ENCODE results near the gene TTC4.

DNA sequence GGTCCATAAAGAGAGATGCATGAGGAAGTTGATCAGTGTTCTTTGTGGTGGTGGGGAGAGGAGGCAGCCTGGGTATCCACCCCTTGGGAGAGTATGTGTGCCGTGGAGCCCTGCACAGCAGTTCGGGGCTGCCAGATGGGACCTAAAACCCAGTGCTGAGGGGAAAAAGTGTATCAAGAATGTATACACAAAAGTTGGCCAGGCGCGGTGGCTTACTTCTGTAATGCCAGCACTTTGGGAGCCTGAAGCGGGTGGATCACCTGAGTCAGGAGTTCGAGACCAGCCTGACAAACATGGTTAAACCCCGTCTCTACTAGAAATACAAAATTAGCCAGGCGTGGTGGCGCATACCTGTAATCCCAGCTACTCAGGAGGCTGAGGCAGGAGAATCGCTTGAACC is 4.1 kb upstream of the TTC4 start:
- TF ChIP-seq, protein P1, sequence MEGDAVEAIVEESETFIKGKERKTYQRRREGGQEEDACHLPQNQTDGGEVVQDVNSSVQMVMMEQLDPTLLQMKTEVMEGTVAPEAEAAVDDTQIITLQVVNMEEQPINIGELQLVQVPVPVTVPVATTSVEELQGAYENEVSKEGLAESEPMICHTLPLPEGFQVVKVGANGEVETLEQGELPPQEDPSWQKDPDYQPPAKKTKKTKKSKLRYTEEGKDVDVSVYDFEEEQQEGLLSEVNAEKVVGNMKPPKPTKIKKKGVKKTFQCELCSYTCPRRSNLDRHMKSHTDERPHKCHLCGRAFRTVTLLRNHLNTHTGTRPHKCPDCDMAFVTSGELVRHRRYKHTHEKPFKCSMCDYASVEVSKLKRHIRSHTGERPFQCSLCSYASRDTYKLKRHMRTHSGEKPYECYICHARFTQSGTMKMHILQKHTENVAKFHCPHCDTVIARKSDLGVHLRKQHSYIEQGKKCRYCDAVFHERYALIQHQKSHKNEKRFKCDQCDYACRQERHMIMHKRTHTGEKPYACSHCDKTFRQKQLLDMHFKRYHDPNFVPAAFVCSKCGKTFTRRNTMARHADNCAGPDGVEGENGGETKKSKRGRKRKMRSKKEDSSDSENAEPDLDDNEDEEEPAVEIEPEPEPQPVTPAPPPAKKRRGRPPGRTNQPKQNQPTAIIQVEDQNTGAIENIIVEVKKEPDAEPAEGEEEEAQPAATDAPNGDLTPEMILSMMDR (conservative IDR thresholded peaks at IDR 0.05; ENCODE audit: low read depth, low read length): no peak
- TF ChIP-seq EZH2 (IDR thresholded peaks at IDR 0.05; ENCODE audit: low read length, unreplicated experiment) (no peak), EZH2phosphoT487 (IDR thresholded peaks at IDR 0.05; ENCODE audit: borderline replicate concordance, low read length) (no peak)
